SK-N-SH treated with all-trans-retinoic acid at 6 μM for 48 hours (cell line): ENCODE data around the gene TRIM25.

Source experiments
- ATAC-seq: fragments of 200-7000 bp; cut with Tn5 transposase; 3 replicates; pipeline ENCODE4 v1.9.1; 2020; ENCODE audit warnings: mild to moderate bottlenecking, moderate library complexity
- ARNTL ChIP-seq: fragments of 450-650 bp; formaldehyde crosslinking; IDR thresholded peaks from 2 replicates; pipeline ENCODE4 v1.5.0; 2020; ENCODE audit warnings: low read depth, mild to moderate bottlenecking, moderate library complexity, borderline replicate concordance
- BACH2 ChIP-seq: fragments of 250-450 bp; sonication (Bioruptor Pico); IDR thresholded peaks from 2 replicates; pipeline ENCODE4 v1.9.0; 2021; ENCODE audit warnings: mild to moderate bottlenecking, borderline replicate concordance
- CREB5 ChIP-seq: fragments of 250-450 bp; sonication (Bioruptor Pico); IDR thresholded peaks from 2 replicates; pipeline ENCODE4 v1.5.1; 2020; ENCODE audit warnings: low read depth, mild to moderate bottlenecking, moderate library complexity
- CSDC2 ChIP-seq: fragments of 250-450 bp; sonication (Bioruptor Pico); IDR thresholded peaks from 2 replicates; pipeline ENCODE4 v1.5.0; 2020; ENCODE audit warnings: mild to moderate bottlenecking, moderate library complexity
- CSRNP3 ChIP-seq: fragments of 250-450 bp; sonication (Bioruptor Pico); IDR thresholded peaks from 2 replicates; pipeline ENCODE4 v1.5.1; 2021; ENCODE audit warnings: mild to moderate bottlenecking, moderate library complexity
- ESRRG ChIP-seq: fragments of 250-450 bp; sonication (Bioruptor Pico); IDR thresholded peaks from 2 replicates; pipeline ENCODE4 v1.6.1; 2021; ENCODE audit warnings: mild to moderate bottlenecking
- GLIS3 ChIP-seq: fragments of 250-450 bp; sonication (Bioruptor Pico); IDR thresholded peaks from 2 replicates; pipeline ENCODE4 v1.5.0; 2020; ENCODE audit warnings: mild to moderate bottlenecking, moderate library complexity
- ISL1 ChIP-seq: fragments of 250-450 bp; sonication (Bioruptor Pico); IDR thresholded peaks from 2 replicates; pipeline ENCODE4 v2.1.2; 2022; ENCODE audit warnings: mild to moderate bottlenecking, moderate library complexity
- PATZ1 ChIP-seq: fragments of 250-450 bp; sonication (Bioruptor Pico); IDR thresholded peaks from 2 replicates; pipeline ENCODE4 v1.8.0; 2020; ENCODE audit warnings: mild to moderate bottlenecking, moderate library complexity, borderline replicate concordance
- POU6F1 ChIP-seq: fragments of 250-450 bp; sonication (Bioruptor Pico); IDR thresholded peaks from 2 replicates; pipeline ENCODE4 v1.8.0; 2021; ENCODE audit warnings: low read depth, mild to moderate bottlenecking, moderate library complexity, borderline replicate concordance
- PPARA ChIP-seq: fragments of 250-450 bp; sonication (Bioruptor Pico); IDR thresholded peaks from 2 replicates; pipeline ENCODE4 v1.5.0; 2020; ENCODE audit warnings: mild to moderate bottlenecking, borderline replicate concordance
- RARB ChIP-seq: fragments of 250-450 bp; sonication (Bioruptor Pico); IDR thresholded peaks from 2 replicates; pipeline ENCODE4 v1.8.0; 2021; ENCODE audit warnings: mild to moderate bottlenecking, moderate library complexity
- SNAI2 ChIP-seq: fragments of 250-450 bp; sonication (Bioruptor Pico); IDR thresholded peaks from 2 replicates; pipeline ENCODE4 v1.5.0; 2020; ENCODE audit warnings: mild to moderate bottlenecking, moderate library complexity
- TCF4 ChIP-seq: fragments of 250-450 bp; sonication (Bioruptor Pico); IDR thresholded peaks from 2 replicates; pipeline ENCODE4 v1.8.0; 2021; ENCODE audit warnings: mild to moderate bottlenecking, moderate library complexity, borderline replicate concordance
- TOX ChIP-seq: fragments of 250-450 bp; sonication (Bioruptor Pico); IDR thresholded peaks from 2 replicates; pipeline ENCODE4 v1.8.0; 2021; ENCODE audit warnings: mild to moderate bottlenecking, moderate library complexity, borderline replicate concordance
- ZC3H10 ChIP-seq: fragments of 250-450 bp; sonication (Bioruptor Pico); IDR thresholded peaks from 2 replicates; pipeline ENCODE4 v1.5.1; 2021; ENCODE audit warnings: mild to moderate bottlenecking, moderate library complexity
- ZFP3 ChIP-seq: fragments of 250-450 bp; sonication (Bioruptor Pico); IDR thresholded peaks from 2 replicates; pipeline ENCODE4 v1.5.0; 2020; ENCODE audit warnings: mild to moderate bottlenecking, moderate library complexity
- ZFP30 ChIP-seq: fragments of 450-650 bp; formaldehyde crosslinking; IDR thresholded peaks from 2 replicates; pipeline ENCODE4 v1.5.0; 2022; ENCODE audit warnings: mild to moderate bottlenecking, moderate library complexity
- ZNF565 ChIP-seq: fragments of 450-650 bp; formaldehyde crosslinking; conservative IDR thresholded peaks from 2 replicates; pipeline ENCODE4 v1.5.0; 2020; ENCODE audit warnings: low read depth, mild to moderate bottlenecking, moderate library complexity
- ZNF70 ChIP-seq: fragments of 450-650 bp; formaldehyde crosslinking; IDR thresholded peaks from 2 replicates; pipeline ENCODE4 v1.5.0; 2020; ENCODE audit warnings: mild to moderate bottlenecking, moderate library complexity
- ZNF8 ChIP-seq: fragments of 450-650 bp; formaldehyde crosslinking; IDR thresholded peaks from 2 replicates; pipeline ENCODE4 v1.5.0; 2020; ENCODE audit warnings: mild to moderate bottlenecking, moderate library complexity

TRIM25 gene

GRCh38 chr17:56850591-56850990, 63.3 kb downstream of the TRIM25 start:
- TF ChIP-seq TOX (CRISPR knock-in tag) (no peak), ESRRG (no peak), ZFP30 (no peak), ZNF565 (CRISPR knock-in tag) (no peak), RARB (no peak), CSDC2 (CRISPR knock-in tag) (no peak), SNAI2 (CRISPR knock-in tag) (no peak), ISL1 (CRISPR knock-in tag) (no peak), ZC3H10 (CRISPR knock-in tag) (no peak), TCF4 (CRISPR knock-in tag) (no peak)
- no peak for ATAC-seq

GRCh38 chr17:56849131-56849530, 64.7 kb downstream of the TRIM25 start:
- no peak for ATAC-seq
- no peak for TF ChIP-seq PPARA (CRISPR knock-in tag)
- TF ChIP-seq BACH2, result no peak
- TF ChIP-seq RARB, result no peak
- no peak for TF ChIP-seq ZNF70 (CRISPR knock-in tag)
- TF ChIP-seq CREB5, result no peak
- TF ChIP-seq CSDC2 (CRISPR knock-in tag), result no peak
- TF ChIP-seq TCF4 (CRISPR knock-in tag), result no peak
- no peak for TF ChIP-seq TOX (CRISPR knock-in tag)
- TF ChIP-seq CSRNP3 (CRISPR knock-in tag), result no peak
- no peak for TF ChIP-seq PATZ1 (CRISPR knock-in tag)
- TF ChIP-seq ZC3H10 (CRISPR knock-in tag), result no peak
- no peak for TF ChIP-seq ESRRG
- no peak for TF ChIP-seq ZFP3 (CRISPR knock-in tag)
- TF ChIP-seq ARNTL (CRISPR knock-in tag), result no peak
- no peak for TF ChIP-seq GLIS3 (CRISPR knock-in tag)
- TF ChIP-seq ZNF8 (CRISPR knock-in tag), result no peak

GRCh38 chr17:56847106-56847505, 66.7 kb downstream of the TRIM25 start:
- TF ChIP-seq TCF4 (CRISPR knock-in tag), result no peak
- no peak for TF ChIP-seq SNAI2 (CRISPR knock-in tag)
- no peak for TF ChIP-seq CREB5
- no peak for TF ChIP-seq POU6F1 (CRISPR knock-in tag)
- TF ChIP-seq ZC3H10 (CRISPR knock-in tag), result no peak
- TF ChIP-seq ARNTL (CRISPR knock-in tag), result no peak
- no peak for TF ChIP-seq ZNF8 (CRISPR knock-in tag)
- no peak for TF ChIP-seq PPARA (CRISPR knock-in tag)
- ATAC-seq, result no peak

- no peak for TF ChIP-seq CSDC2 (CRISPR knock-in tag)
- no peak for TF ChIP-seq POU6F1 (CRISPR knock-in tag)
- no peak for TF ChIP-seq BACH2
- no peak for TF ChIP-seq SNAI2 (CRISPR knock-in tag)
- no peak for TF ChIP-seq PATZ1 (CRISPR knock-in tag)
- no peak for TF ChIP-seq TOX (CRISPR knock-in tag)
- TF ChIP-seq ZFP30, result no peak
- no peak for TF ChIP-seq ISL1 (CRISPR knock-in tag)
- no peak for TF ChIP-seq GLIS3 (CRISPR knock-in tag)
- ATAC-seq, result no peak
These were observed 67.9 kb downstream of the TRIM25 start for GRCh38 chr17:56845934-56846333.
